Right forelimb (tissue), 1 donor: Measurements from ENCODE around the gene ATP6V1C2.

Experiments
- DNase-seq: peaks from one replicate; pipeline ENCODE4 v3.0.0-alpha.2; 2018

The ATP6V1C2 gene

DNA sequence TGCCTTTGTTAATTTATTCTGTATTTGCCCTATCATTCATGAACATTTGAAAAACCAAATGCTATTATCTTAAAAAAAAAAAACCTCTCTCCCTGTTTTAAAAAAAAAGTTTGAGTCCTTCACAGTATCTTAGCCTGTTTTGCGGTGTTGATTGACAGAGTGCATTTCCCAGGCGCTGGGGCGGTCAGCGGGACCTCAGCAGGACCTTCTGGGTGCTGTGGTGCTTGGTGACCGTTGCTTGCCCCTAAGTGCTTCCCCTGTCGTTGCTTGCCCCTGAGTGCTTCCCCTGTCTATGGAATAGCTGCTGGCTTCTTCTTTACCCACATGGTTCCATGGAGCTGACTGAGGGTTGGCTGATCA is 12.1 kb downstream of the ATP6V1C2 start:
- no peak for DNase-seq

GRCh38 chr2:10733980-10734379 is 12.6 kb downstream of the ATP6V1C2 start:
- no peak for DNase-seq

GRCh38 chr2:10738192-10738591 is 16.8 kb downstream of the ATP6V1C2 start:
- DNase-seq = no peak

DNA sequence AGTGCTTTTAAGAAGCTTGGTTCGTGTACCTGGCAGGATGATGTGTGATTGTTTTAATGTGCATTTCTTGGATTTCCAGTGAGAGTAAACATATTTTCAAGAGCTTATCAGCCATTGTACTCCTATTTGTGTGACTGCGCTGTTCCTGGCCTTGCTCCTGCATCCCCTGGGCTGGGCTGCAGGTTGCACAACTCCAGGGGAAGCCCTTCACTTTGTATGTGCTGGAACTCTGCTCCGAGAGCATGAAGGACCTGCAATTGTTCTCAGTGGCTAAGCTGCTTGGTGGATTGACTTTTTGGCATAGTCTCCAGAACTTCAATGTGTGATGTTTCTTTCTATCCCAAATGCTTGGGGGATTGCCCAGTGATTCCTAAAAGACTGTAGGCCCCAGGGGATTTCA is 18.8 kb downstream of the ATP6V1C2 start:
- no peak for DNase-seq

- DNase-seq = no peak
Observed at GRCh38 chr2:10741139-10741538, 19.7 kb downstream of the ATP6V1C2 start.

DNA sequence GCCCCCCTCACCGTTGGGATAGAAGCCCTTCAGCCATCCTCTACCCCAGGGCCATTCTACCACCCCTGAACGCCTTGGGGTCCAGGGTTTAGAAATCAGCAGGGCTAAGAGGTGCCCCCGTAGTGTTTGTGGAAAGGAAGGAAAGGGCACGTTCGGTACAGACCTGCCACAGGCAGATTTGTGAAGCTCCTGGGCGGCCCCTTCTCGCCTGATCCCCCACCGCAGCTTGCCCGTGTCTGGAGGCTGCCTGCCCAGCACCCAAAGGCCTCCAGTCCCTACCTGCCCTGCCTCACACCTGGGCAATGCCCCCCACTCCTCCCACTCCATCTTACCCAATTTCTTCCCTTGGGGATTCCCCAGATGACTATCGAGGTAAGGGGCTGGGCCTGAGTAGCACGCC is 21.2 kb downstream of the ATP6V1C2 start:
- DNase-seq = no peak

GRCh38 chr2:10750610-10751009 is 29.2 kb downstream of the ATP6V1C2 start:
- DNase-seq = no peak

GRCh38 chr2:10752236-10752635 is 30.8 kb downstream of the ATP6V1C2 start:
- DNase-seq = no peak

- DNase-seq = no peak
Observed at GRCh38 chr2:10753156-10753555, 31.7 kb downstream of the ATP6V1C2 start.

DNA sequence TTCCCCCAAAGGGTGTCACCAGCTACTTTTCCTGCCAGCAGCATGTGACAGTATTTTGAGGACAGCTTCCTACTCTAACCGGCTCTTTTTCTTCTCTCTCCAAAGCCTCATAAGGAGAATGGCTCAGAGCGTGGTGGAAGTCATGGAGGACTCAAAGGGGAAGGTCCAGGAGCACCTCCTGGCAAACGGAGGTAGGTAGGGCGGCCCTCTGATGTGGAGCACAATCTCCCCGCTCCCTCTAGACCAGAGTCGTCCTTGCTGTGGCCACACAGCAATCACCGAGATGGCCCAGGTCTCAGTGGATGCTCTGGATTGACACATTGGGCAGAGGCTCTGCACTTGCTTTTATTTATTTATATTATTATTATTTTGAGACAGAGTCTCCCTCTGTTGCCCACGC is 32.4 kb downstream of the ATP6V1C2 start:
- no peak for DNase-seq

DNA sequence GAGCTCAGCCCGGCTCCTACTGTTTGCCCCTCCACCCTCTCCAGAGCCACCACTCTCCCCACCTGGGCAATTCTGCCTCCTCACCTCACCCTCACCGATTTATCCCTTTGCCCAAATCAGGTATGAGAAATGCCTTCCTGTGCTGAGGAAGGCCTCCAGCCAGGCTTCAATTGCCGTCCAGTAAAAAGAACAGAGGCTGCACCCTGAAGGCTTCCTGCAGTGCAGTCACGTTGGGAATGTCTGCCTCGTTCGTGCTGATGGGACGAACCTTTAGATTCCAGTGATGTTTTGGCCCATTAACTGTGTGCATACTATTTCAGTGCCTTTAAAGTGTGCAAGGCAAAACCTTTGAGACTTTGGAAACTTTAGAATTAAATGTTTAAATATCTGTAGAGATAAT is 34.2 kb downstream of the ATP6V1C2 start:
- no peak for DNase-seq

DNA sequence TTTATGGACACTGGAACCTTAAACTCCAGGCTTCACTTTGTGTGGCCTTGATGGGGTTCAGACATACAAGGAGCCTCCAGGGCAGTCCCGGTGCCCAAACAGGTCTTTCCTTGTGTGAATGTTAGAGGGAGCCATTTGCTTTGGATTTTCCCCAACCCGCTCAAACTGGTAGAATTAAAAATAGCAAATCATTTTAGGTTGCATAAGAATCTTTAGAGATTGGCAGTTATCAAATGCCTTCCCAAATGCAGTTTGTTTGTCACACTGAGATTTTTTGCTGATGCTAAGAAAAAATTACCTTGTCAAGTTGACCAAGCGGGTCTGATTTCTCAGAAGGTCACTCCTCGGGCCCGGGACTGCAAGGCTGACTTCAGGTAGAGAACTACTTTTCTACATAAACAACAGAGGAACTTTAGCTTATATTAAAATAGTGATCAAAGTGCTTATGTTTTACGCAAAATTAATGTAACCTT is 36.4 kb downstream of the ATP6V1C2 start:
- DNase-seq = no peak

DNA sequence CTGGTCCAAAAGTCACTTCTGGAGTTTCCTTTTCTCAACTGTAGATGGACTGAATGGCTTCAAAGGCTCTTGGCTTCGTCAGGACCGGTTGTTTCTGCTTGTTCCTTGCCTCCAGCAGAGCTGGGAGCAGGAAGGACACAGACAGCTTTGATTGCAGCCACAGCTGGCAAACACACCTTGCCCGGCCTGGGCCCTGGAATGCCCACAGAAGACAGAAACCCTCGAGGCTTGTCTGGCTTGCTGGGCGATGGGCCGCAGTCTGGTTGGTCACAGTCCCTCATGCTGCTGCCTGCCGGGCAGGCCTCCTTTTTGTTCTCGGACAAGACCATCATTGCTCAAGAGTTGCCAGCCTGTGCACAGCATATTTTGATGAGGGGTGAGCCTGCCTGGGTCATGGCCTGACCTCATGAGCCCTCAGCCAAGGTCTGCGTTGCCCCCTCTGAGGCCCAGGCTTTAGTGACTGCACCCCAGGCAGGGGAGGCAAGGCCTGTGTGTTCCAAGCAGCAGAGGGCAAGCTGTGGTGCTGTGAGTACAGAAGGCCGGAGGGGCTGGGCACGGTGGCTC is 37.8 kb downstream of the ATP6V1C2 start:
- DNase-seq = no peak

GRCh38 chr2:10760794-10761504 is 39.5 kb downstream of the ATP6V1C2 start:
- DNase-seq = no peak

DNA sequence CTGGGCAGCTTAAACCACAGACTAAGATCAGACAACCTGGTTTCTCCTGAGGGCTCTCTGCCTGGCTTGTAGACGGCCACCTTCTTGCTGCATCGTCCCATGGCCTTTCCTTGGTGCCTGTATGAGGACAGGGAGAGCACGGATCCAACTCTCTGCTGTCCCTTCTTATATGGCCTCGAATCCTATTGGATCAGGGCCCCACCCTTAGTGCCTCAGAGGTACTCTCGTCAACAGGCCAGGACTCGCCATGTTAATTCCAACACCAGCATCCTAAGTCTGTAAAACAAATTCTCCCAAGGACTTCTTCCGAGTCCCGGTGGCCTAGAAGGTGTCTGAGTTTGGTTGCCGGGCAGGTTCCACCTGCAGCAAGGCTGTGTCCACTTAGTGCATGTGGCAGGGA is 40.2 kb downstream of the ATP6V1C2 start:
- DNase-seq = no peak

- DNase-seq = no peak
Observed at GRCh38 chr2:10762651-10763460, 41.4 kb downstream of the ATP6V1C2 start.

GRCh38 chr2:10763461-10763800 is 42.0 kb downstream of the ATP6V1C2 start:
- DNase-seq = no peak

DNA sequence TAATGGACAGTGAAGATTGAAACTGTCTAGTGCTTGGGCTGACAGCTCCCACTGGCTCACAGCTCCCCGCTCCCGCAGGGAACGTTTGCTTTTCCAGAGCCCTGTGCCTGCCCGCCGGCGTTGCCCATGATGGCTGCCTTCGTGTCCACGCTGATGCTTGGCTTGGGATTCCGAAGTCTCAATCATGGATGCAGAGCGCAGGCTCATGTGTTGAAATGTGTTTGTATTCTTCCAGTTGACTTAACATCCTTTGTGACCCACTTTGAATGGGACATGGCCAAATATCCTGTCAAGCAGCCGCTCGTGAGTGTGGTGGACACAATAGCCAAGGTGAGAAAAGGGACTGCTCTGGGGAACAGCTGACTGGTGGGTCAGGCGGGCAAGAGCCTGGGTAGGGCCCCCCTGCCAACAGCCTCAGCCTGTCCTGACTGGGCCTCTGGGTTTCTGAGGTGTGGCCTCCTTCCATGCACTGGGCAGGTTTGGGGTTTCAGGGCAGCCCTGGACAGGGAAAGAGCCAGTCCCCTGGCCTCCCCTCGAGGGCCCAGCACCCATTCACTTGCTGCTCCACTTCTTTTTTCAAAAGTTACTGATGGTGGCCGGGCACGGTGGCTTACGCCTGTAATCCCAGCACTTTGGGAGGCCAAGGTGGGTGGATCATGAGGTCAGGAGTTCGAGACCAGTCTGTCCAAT is 42.8 kb downstream of the ATP6V1C2 start:
- no peak for DNase-seq

GRCh38 chr2:10764896-10765295 is 43.5 kb downstream of the ATP6V1C2 start:
- no peak for DNase-seq

- no peak for DNase-seq
Observed at GRCh38 chr2:10765461-10765860, 44.0 kb downstream of the ATP6V1C2 start.

- DNase-seq = no peak
Observed at GRCh38 chr2:10765914-10766313, 44.5 kb downstream of the ATP6V1C2 start.

DNA sequence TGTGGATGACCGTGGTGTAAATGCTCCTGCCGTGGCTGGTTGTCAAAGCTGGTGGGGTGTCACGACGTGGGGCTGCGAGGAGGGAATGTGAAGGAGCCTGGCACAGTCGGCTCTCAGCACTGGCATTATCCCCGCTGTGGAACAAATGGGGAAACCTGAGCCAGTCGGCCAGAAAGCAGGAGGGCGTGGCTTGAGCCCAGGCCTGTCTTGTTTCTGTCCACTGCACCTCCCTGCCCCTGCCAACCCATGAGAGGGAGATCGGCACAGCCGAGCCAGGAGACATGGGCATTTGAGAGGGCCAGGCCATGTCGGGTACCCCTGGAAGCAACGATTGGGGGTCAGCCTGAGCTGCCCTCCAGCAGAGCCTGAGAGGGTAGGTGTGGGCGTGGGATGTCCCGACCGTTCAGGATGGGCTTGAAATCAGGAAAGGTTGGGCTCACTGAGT is 46.7 kb downstream of the ATP6V1C2 start:
- no peak for DNase-seq

DNA sequence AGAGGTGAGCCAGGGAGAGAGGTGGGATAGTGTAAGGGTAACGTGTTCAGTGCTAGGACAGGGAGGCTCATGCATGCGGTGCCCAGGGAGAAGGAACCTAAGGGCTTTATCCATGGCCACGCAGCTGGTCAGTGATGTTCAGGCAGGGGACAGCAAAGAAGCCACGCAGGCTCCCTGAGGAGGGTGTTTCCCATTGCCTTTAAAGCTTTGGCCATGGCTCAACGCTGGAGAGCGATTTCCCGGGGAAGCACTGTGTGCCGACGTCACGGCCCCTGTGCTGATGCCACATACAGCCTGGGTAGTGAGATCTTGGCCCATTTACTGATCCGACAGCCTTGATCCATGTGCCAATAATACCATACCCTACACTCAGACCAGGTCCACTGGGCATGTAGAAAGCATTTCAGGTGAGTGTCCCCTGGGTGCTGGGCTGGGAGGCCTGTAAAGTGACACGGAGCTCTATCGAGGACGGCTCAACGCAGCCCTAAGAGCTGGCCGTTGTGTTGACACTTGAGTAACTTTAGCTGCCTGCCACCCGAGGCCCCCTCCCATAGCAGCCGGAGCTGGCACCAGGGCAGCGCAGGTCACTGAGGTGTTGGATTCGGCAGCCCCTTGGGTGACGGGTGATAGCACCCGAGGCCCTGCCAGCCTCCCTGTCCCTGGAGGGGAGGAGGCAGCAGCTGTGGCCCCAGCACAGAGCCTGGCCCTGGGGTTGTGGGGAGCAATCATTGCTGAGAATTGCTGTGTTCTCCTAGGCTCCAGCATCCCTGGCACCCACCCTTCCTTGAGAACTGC is 49.7 kb downstream of the ATP6V1C2 start:
- DNase-seq = no peak
